D721Med (cell line): ENCODE results near the gene SCAMP5.

ENCODE experiments used
- DNase-seq: peaks from one replicate; pipeline ENCODE4 v3.0.0; 2011; ENCODE audit warnings: low spot score; ENCODE audit not compliant: insufficient read length
- FAIRE-seq: peaks from 2 replicates; lab custom pipeline; 2011; peaks lifted over from hg19 to GRCh38; lab: Jason Lieb, UNC
- CTCF ChIP-seq: IDR thresholded peaks from 2 replicates; pipeline ENCODE4 v1.5.1; 2012; ENCODE audit warnings: mild to moderate bottlenecking, control low read depth; ENCODE audit not compliant: insufficient read depth; ENCODE audit errors: missing control alignments

The SCAMP5 gene

GRCh38 chr15:74976159-74976558 lies 19.2 kb upstream of the SCAMP5 start:
- no peak for DNase-seq
- no peak for TF ChIP-seq CTCF
- no peak for FAIRE-seq

- no peak for TF ChIP-seq CTCF
- FAIRE-seq: no peak
- DNase-seq: no peak
These were observed 17.8 kb upstream of the SCAMP5 start for GRCh38 chr15:74977599-74977998.

GRCh38 chr15:74978077-74978476 lies 17.3 kb upstream of the SCAMP5 start:
- DNase-seq (no peak), FAIRE-seq (no peak)
- TF ChIP-seq CTCF: no peak

- TF ChIP-seq CTCF: no peak
- FAIRE-seq: no peak
- DNase-seq: no peak
These were observed 16.9 kb upstream of the SCAMP5 start for GRCh38 chr15:74978503-74978902.

- FAIRE-seq (no peak), DNase-seq (no peak)
- TF ChIP-seq CTCF: no peak
These were observed 13.2 kb upstream of the SCAMP5 start for GRCh38 chr15:74982183-74982582.

GRCh38 chr15:74983725-74984231 lies 11.6 kb upstream of the SCAMP5 start:
- FAIRE-seq: no peak
- TF ChIP-seq CTCF: no peak
- no peak for DNase-seq

GRCh38 chr15:74988007-74988800 lies 7.2 kb upstream of the SCAMP5 start:
- FAIRE-seq (no peak), DNase-seq (no peak)
- peak; percentile 24 for TF ChIP-seq CTCF
